GM18867 (cell line): ENCODE results near the gene ABHD2.
A peak's percentile ranks its signal among the peaks of the same experiment; 100 is the strongest.
"Not testable (repeated sequence)": the region's sequence is repeated elsewhere in the genome, so short reads cannot be mapped to it uniquely, and the experiment has no call there.

Source experiments
- ATAC-seq: cut with Tn5 transposase; IDR thresholded peaks from one replicate; pipeline ENCODE4 v1.9.1; 2021; ENCODE audit warnings: mild to moderate bottlenecking, moderate library complexity; ENCODE audit not compliant: unreplicated experiment

The ABHD2 gene

DNA sequence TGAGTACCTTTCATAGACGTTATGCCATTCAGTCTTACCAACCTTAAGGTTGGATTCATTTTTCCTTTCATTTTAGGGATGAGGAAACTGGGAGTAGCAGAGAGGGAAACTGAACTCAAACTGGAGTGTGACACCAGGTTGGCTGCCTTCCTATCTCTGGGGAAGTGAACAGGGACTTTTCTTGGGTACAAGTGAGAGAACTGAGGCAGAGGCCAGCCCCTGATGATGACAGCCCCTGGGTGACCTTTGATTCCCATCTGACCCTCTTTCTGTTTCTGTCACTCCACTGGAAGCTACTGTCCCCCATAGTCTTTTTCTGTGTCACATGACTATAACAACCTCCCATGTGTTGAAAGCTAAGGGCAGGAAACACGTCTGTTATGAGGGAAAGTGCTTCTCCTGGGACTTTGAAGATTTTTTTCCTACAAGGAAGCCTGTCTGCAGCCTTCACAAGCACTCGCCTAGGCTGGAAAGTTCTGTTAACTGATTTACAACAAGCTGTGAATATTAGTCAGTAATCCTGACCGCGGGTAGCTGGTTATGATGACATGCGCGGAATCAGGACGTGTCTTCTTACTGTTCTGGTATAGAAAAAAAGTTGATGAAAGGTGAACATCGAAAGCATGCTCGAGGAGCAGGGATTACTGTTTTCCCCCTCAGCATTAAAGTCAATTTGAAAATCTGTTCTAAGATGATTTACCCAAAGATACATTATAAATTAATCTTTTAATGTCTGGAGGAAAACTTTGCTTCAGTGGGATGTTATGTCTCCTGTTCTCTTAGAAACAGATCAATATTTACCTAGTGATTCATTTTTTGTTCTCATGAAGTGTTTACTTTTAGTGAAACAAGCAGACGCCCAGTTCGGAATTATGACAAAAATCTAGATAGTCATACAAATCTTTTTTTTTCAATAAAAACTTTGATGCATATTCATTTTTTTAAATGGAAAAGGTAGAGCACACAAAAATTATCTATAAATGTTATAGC, 31.5 kb downstream of the ABHD2 start:
- ATAC-seq, result no peak

DNA sequence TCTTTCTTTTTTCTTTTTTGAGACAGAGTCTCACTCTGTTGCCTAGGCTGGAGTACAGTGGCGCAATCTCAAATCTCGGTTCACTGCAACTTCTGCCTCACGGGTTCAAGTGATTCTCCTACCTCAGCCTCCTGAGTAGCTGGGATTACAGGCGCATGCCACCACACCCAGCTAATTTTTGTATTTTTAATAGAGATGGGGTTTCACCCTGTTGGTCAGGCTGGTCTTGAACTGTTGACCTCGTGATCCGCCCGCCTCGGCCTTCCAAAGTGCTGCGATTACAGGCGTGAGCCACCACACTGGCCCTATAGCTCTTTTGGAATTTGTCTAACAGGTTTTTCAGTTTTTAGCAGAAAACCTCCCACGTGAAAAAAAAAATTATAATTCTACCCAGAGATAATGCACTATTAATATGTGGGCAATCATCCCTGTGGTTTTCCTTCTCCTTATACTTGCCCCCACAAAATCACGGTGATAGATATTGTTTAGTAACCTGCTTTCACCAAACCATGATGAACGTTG, 32.3 kb downstream of the ABHD2 start:
- not testable (repeated sequence) for ATAC-seq

DNA sequence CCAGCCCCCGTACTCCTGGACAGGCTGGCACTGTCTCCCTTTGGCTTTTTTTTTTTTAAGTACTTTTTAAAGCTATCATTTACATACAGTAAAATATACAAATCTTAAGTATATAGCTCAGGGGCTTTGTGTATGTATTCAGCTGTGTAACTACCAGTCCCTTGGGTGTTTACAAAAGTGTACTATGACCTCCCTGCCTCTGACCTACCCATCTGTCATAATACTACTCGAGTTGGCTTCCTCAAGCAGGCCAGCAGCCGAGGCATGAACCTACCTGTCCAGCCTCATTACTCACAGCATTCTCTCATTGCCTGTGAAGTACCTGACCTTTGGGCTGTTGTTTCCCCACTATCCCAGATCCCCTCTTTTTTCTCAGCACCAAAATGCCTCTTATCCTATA, 33.2 kb downstream of the ABHD2 start:
- ATAC-seq, result no peak

- no peak for ATAC-seq
Measured at GRCh38 chr15:89122505-89123180, 34.4 kb downstream of the ABHD2 start.

DNA sequence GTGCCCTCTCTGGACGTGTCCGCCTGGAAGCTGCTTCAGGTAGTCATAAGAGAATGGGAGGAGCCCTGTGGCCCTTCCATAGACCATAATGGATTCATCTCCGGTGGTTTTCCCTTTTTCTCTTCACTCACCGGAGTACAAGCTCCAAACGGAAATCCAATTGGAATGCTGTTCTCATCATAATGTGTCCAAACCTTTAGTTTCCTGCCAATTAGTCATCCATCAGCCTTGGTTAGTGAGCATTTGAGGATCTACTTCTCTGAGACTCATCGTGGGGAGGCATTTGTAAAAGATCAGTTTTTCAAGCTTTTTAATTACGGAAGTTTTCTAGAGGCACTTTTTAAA, 34.9 kb downstream of the ABHD2 start:
- no peak for ATAC-seq

- no peak for ATAC-seq
Measured at GRCh38 chr15:89125088-89125826, 37.0 kb downstream of the ABHD2 start.

GRCh38 chr15:89126009-89126408, 37.8 kb downstream of the ABHD2 start:
- ATAC-seq, result no peak

DNA sequence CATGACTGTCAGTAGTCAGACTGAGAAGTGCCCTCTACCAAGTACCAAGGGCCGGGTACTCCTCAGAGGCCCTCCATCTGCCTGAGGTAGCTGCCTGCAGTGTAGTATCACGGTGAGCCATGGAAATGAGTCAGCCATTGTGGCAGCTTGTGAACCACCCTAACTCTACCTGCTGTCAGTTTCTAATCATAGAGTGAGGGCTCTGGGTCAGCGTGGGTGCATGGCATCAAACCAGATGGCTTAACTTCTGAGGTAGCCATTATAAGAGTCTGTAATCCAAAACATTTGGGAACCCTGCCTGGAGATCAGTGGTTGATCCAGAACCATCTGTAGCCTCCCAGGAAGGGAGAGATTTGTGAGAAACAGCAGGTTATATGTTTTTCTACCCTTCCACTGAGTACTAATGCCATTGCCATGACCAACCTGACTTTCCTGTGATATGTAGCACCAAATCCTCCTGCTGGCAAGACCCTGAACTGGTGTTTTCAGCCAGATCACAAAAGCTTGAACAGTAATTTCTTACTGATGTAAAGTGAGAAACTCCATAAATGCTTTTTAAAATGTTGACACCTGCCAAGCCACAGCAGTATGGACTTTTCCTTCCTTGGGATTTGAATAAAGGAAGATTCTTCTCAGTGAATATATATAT, 38.9 kb downstream of the ABHD2 start:
- ATAC-seq, result no peak

DNA sequence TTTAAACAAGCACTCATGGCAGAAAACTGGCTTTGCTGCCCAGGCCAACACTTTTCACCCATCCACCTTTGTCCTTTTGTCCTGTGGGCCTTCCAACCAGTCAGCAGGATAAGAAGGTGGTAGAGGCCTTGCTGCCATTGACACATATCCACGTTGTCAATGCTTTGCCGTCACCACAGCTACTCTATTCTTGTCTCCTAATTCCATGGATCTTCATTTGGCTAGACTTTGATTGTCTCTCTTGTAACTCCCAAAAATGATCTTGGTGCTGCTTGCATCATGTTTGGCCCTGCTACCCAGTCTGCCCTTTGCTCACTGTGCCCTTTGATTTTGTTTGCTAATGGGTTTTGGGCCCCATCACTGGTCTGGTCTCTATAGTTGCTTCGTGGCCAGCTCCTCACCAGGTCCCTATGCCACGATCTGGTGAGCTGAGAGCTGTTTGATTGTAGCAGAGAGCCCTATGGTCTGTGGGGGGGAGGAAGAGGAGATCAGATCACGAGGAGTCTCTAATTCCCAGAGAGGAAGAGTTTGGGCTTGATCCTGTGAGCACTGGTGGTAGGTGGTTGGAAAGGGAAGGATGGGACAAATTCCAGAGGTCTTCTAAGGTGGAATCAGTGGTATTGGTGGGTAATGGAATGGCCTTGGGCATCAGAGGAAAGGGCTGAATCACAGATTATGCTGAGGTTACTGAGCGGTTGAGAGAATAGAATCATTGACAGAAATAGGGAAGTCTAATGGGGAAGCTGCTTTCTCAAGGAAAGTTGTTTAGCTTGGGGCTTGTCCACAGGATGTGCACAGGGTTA, 40.3 kb downstream of the ABHD2 start:
- ATAC-seq, result no peak

GRCh38 chr15:89129123-89129815, 41.0 kb downstream of the ABHD2 start:
- no peak for ATAC-seq

DNA sequence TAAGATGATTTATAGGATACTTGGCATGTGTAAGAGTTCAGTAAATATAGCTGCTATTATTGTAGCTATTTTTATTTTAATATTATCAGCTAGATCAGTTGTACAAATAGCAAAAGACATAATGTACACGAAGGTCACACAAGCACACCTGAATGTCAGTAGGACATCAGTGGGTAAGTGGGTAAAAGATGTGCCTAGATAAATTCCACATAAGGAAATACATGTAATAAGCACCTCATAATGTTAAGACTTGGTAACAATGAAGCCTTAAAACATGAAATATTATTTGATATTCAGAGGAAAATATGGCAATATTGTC, 41.5 kb downstream of the ABHD2 start:
- no peak for ATAC-seq

DNA sequence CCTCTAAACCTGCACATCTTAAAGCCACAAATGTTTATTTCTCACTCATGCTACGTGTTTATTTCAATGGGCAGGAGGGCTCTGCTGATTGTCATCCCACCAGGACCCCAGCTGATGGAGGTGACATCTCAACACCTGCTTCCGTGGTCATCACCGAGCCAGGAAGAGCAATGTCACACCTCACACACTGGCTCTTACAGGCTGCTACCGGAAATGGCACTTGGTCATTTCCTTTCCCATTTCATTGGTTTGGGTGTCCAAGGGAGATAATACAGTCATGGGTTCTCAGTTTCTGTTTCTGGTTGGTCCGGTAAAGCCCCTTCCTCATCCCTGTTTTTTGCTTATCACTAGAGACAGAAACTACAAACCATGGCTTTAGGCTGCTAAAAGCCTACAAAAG, 41.9 kb downstream of the ABHD2 start:
- peak; percentile 86 for ATAC-seq

GRCh38 chr15:89131731-89132130, 43.5 kb downstream of the ABHD2 start:
- ATAC-seq, result no peak

DNA sequence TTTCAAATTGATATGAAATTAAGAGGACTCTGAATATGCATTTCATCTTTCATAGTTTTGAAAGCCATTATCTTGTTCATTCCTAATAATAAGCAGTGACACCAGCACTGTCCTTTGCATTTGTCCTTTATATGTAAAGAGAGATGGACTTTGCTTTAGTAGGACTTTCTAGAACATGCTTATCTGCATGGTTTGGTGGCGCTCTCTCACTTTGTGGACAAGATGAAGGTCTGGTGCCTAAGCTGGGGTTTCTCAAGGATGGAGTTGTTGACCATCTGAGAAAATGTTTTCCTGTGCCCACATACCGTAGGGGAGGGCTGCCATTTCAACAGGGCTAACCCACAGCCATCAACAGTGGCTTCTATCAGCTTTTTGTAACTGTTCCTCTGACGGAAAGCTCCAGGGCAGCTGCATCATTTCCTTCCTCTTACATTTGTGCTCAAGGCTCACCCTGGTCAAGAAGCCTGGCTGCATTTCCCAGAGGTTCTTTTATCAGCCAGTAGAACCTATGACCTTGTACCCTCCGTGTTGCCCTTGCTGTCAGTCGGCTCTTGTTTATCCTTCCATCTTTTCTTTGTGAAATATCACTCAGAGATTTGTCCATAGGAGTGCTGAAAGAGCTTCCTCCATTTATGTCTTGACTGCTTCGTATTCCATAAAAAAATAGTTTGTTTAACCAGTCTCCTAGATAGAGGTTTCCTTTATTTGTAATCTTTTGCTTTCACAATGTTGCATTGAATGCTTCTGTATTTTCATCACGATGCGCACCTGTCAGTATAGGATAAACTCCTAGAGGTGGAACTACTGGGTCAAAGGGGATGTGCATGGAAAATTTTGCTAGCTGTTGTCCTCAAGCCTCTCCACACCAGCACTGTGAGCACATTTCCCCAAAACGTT, 44.6 kb downstream of the ABHD2 start:
- ATAC-seq, result no peak

- ATAC-seq, result not testable (repeated sequence)
Measured at GRCh38 chr15:89135387-89136077, 47.3 kb downstream of the ABHD2 start.

GRCh38 chr15:89136078-89136806, 48.0 kb downstream of the ABHD2 start:
- ATAC-seq, result no peak
